AG04449 (cell line): ENCODE results near the gene PLPP7.

Experiments used
- CTCF ChIA-PET: fragments of 350-600 bp; formaldehyde crosslinking; extraction: SDS; loops from one replicate; lab custom pipeline; 2021; ENCODE audit warnings: antibody characterized with exemption; lab: Yijun Ruan, JAX
- POLR2A ChIA-PET: fragments of 400-600, 350-600 bp; formaldehyde crosslinking; extraction: SDS; loops from one replicate; lab custom pipeline; 2020; ENCODE audit warnings: antibody characterized with exemption, inconsistent platforms; lab: Yijun Ruan, JAX
- DNase-seq: peaks from one replicate; pipeline ENCODE4 v3.0.0-alpha.2; 2010; ENCODE audit warnings: low read depth, low spot score
- H3K4me3 ChIP-seq: 2 replicates; pipeline ENCODE4 v1.5.1; 2011; ENCODE audit warnings: low read depth, mild to moderate bottlenecking, control low read depth, low read length
- CTCF ChIP-seq: IDR thresholded peaks from one replicate; pipeline ENCODE4 v1.5.1; 2011; ENCODE audit warnings: mild to moderate bottlenecking, moderate library complexity, low read length, control low read depth, inconsistent platforms; ENCODE audit not compliant: insufficient read depth; ENCODE audit errors: missing control alignments

The PLPP7 gene

GRCh38 chr9:131309530-131310276 lies 20.2 kb downstream of the PLPP7 start:
- TF ChIP-seq CTCF: no peak
- ChIA-PET CTCF (interaction anchor here (0.9 to 1.6 kb wide), 3 partner anchors 26 to 253 kb away, joined by 3 to 6 read pairs (median 3); no protein-coding TSS in a partner anchor), POLR2A (no interaction called here)
- no peak overlapping the region for H3K4me3 ChIP-seq
- DNase-seq: no peak

GRCh38 chr9:131310833-131311554 lies 21.5 kb downstream of the PLPP7 start:
- CTCF ChIA-PET: no interaction called here
- POLR2A ChIA-PET: no interaction called here

GRCh38 chr9:131312246-131312645 lies 22.7 kb downstream of the PLPP7 start:
- POLR2A ChIA-PET: no interaction called here

More at GRCh38 chr9:131310833-131311554, 21.5 kb downstream of the PLPP7 start:
- DNase-seq: no peak
- no peak overlapping the region for H3K4me3 ChIP-seq
- TF ChIP-seq CTCF: no peak

GRCh38 chr9:131312822-131313770 lies 23.6 kb downstream of the PLPP7 start:
- no peak for DNase-seq
- TF ChIP-seq CTCF: no peak
- CTCF ChIA-PET: no interaction called here
- H3K4me3 ChIP-seq: no peak overlapping the region
- POLR2A ChIA-PET: no interaction called here

More at GRCh38 chr9:131312246-131312645, 22.7 kb downstream of the PLPP7 start:
- H3K4me3 ChIP-seq: no peak overlapping the region
- no peak for DNase-seq
- TF ChIP-seq CTCF: no peak
- CTCF ChIA-PET: no interaction called here

- POLR2A ChIA-PET: no interaction called here
Measured at GRCh38 chr9:131318231-131319085, 28.9 kb downstream of the PLPP7 start.

More at GRCh38 chr9:131318231-131319085, 28.9 kb downstream of the PLPP7 start:
- no peak for TF ChIP-seq CTCF
- DNase-seq: no peak
- H3K4me3 ChIP-seq: no peak overlapping the region
- CTCF ChIA-PET: interaction anchor here (1.0 kb wide), 1 partner anchor 141 kb away, joined by 3 read pairs; no protein-coding TSS in a partner anchor
